LoVo (cell line): Measurements from ENCODE around the gene IRF4.
A peak's percentile ranks its signal among the peaks of the same experiment; 100 is the strongest.
"Not testable (repeated sequence)": the region's sequence is repeated elsewhere in the genome, so short reads cannot be mapped to it uniquely, and the experiment has no call there.

ENCODE experiments used
- DNase-seq: peaks from one replicate; pipeline ENCODE4 v3.0.0-alpha.2; 2016; ENCODE audit warnings: low spot score

Gene IRF4

DNA sequence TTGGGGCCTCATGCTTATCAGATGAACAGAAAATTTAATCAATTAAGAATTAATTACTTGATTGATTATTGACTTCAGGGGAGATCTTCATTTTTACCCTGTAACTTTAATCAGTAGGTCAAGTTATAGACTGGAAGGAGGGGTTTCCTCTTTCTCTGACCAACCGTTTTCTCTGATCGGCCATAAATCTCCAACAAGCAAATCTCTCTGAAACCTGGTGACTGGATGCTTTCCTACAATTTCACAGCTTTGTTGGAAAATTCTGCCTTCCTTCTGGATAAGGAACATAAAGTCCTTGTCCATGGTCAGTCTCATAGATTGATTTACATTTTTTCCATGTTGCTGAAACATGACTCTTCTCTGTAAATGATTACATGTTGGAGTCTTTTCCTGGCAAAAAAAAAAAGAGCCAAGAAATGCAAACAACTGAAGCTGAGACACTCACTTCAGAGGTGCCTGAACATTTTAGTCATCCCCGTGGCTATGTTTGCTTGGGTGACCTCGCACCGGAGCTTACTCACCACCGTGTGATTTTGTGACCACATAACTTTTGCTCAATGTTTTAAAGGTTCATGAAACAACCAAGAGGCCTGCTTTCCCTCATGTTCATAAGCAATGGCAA, 31.0 kb downstream of the IRF4 start:
- DNase-seq = peak; percentile 49

DNA sequence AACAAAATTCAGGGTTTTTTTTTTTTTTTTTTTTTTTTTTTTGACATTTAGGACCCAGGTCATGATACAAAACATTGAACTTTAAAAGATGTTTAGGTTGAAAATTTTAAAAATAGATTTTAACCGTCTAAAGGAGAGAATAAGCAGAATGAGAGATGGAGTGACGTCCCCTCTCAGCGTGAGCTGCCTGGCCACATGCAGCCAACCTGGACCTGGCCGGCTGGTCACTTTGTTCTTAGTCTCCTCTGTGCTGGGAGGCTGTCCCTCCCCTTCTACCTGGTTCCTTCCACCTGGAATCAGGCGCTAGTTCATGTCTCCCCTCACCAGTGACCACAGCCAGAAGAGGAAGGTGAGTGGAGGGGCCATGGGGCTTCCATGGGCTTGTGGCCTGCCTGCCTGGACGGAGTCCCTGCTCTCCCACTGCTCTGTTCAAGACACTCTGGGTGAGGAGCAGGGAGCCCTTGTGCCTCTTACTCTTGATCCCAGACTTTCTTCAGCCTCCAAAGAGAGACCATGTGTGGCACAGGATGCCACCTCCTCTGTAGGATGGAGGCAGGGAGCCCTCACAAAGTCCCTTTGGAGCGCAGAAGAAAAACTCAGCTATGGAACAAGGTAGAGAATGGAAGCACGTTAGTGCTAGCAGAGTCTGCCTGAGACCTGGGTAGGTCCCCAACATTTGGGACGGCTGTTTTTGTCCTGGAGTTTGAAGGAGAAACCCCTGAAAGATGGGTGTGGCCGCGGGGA, 31.7 kb downstream of the IRF4 start:
- DNase-seq = no peak

DNA sequence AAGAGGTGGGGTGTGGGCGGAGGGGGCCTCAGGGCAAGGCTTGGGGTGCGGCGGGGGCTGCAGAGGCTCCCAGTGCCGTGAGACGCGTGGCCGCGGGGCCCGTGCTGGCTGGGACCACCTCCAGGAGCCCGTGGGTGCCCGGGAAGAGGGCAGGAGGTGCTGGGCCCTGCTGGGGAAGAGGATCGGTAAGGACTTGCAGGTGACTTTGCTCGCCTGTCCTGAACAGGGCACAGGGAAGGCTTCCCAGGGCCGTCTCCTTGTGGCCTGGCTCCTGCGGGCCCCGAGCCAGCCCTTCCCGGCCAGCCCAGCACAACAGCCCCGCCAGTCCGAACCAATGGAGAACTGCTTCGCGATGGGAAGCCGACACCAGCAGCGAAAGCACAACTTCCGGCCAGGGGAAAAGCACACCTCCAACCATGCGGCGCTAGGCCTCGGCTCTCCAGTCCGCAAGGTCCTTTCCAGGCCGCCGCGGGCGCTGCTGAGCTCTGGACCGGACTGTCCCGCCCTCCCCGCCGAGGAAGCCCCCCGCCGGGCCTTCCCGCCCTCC, 32.3 kb downstream of the IRF4 start:
- DNase-seq = no peak

DNA sequence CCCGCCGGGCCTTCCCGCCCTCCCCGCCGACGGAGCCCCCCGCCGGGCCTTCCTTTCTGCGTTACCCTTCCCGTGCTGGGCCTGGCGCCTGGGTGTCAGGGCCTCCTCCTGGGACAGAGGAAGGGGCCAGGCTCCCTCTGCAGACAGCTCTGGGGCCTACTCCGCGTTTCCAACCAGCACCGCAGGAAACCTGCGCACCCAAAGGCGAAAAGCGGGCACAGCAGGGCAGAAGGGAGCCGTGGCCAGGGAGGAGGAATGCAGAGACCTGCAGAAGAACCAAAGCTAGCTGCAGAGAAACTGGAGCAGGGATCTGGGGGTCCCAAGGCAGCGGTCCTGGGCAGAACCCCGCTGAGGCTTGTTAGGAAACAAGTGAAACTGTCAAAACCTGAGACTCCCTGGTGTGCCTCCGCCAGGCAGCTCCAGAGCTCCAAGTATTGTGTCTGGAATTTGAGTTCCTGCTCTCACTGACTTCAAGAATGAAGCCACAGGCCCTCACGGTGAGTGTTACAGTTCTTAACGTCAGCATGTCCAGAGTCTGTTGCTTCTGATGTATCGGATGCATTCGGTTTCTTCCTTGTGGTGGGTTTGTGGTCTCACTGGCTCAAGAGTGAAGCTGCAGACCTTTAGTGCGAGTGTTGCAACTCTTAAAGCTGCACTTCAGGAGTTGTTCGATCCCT, 33.3 kb downstream of the IRF4 start:
- DNase-seq = no peak

DNA sequence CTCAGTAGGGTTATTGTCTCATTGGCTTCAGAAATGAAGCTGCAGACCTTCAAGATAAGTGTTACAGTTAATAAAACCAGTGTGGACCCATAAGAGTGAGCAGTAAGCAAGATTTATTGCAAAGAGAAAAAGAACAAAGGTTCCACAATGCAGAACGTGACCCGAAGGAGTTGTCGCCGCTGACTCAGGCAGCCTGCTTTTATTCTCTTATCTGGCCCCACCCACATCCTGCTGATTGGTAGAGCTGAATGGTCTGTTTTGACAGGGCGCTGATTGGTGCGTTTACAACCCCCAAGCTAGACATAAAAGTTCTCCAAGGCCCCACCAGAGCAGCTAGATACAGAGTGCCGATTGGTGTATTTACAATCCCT, 33.9 kb downstream of the IRF4 start:
- DNase-seq = not testable (repeated sequence)

DNA sequence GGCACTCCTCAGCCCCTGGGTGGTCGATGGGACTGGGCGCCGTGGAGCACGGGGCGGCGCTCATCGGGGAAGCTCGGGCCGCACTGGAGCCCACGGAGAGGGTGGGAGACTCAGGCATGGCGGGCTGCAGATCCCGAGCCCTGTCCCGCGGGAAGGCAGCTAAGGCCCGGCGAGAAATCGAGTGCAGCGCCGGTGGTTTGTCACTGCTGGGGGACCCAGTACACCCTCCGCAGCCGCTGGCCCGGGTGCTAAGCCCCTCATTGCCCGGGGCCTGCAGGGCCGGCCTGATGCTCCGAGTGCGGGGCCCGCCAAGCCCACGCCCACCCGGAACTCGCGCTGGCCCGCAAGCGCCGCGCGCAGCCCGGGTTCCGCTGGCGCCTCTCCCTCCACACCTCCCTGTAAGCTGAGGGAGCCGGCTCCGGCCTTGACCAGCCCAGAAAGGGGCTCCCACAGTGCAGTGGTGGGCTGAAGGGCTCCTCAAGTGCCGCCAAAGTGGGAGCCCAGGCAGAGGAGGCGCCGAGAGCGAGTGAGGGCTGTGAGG, 34.7 kb downstream of the IRF4 start:
- not testable (repeated sequence) for DNase-seq

DNA sequence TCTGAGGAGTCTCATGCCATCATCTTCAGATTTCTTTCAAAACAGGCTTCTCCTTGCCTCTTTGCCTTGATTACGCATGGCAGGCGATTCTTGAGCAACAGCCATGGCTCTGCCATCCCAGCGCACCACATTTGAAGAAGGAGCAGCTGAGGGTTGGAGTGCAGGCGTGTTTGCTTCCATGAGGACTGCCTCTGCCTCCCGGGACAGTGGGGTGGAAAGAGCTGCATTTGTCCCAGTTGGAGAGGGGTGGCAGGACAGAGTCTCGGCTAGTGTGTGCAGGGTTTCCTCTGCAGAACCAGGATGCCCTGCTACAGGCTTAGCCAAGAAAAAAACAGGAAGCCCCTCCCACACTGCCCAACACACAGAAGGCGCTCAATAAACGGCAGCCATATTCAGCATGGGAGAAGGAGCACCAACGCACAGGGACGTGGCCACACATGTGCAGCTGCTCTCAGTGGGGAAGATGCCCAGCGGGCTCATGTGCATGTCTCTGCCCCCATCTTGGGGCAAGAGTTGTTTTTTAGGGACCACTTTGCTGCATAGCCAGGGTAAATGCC, 36.6 kb downstream of the IRF4 start:
- DNase-seq = no peak

DNA sequence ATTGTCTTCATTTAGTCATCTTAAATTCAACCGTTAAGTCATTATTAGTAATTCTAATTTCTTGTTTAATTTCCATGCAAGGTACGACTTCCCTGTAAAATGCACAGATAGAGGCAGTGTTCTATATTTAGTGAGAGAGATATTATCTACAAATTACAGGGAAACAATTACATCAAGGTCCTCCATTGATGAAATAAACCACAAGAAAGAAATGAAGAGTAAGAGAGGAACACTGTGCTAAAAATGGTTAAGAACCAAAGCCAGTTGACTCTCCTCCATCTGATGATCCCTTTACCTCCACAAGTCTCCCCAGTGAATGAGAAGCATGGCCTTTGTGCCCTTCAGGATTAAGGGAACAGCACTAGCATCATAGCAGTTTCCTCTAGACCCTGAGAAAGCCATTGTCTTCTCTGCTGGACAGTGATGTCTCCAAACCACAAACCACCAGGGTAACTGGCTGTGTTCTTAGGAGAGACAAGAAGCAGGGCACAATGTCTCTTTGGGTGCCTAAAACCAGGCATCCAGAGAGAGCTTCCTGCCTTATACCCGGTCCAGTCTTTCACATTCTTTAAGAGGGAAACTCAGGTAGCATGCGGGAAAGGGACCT, 38.1 kb downstream of the IRF4 start:
- DNase-seq = no peak

DNA sequence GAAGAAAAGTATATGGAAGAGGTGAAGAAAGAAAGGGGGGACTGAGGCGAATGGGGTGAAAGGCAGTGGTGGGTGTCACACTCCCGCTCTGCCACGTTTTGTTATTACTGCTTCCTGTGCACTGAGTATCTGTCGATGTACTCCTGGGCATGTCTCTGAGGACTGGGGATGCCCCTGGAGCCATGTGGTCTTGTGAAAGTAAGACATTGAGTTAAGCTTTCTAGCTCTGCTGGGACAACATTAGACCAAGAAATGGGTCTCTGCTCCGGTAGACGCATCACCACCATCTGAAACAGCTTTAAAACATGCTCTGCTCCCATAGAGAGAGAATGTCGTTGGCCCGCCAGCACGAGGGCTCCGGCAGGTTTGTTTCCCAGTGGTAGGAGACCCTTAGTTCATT, 40.0 kb downstream of the IRF4 start:
- DNase-seq = no peak

DNA sequence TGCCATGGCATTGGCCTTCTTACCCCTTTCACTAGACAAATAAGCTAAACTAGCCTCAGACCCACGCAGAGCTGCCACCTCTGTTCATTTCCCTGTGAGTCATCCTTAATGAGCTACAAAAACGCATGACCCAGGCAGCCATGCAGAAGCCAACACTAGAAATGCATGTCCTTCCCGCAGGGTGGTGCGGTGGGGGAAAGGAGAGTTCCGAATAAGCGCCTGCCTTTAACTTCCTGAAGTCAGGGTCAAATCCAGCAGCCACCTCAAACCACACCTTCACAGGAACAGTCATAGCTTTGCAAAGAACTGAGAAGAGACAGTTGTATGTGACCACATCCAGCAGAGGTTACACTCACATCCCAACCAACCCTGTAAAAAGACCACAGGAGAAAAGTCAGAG, 40.4 kb downstream of the IRF4 start:
- no peak for DNase-seq

DNA sequence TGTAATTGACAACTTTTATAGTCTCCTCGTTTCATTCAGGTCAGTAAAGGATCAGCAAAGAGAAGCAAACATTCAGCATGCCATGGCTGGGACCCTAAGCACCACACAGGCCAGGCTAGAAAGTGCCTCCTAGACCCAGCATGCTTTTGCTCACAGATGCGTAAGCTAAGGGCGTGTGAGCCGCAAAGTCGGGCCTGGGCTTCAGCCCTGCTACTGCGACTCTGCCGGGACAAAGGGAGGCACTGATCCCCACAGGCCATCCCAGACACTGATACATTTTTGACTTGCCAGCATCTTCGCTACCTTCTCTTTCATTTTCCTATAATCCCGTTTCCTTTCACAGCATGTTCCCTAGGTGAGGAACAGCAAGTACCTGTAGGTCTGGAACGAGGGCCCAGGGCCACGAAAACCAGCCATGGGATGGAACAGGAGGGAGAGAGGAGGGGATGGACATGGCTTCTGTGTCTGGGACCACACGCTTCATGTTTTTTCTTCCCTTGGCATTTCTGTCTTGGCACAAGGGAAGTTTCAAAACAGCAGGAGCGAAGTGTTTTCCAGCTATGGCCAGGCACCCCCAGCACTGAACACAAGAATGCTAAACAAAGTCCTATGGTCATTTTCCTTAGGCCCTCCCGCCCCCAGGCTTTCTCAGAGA, 42.6 kb downstream of the IRF4 start:
- DNase-seq = no peak

DNA sequence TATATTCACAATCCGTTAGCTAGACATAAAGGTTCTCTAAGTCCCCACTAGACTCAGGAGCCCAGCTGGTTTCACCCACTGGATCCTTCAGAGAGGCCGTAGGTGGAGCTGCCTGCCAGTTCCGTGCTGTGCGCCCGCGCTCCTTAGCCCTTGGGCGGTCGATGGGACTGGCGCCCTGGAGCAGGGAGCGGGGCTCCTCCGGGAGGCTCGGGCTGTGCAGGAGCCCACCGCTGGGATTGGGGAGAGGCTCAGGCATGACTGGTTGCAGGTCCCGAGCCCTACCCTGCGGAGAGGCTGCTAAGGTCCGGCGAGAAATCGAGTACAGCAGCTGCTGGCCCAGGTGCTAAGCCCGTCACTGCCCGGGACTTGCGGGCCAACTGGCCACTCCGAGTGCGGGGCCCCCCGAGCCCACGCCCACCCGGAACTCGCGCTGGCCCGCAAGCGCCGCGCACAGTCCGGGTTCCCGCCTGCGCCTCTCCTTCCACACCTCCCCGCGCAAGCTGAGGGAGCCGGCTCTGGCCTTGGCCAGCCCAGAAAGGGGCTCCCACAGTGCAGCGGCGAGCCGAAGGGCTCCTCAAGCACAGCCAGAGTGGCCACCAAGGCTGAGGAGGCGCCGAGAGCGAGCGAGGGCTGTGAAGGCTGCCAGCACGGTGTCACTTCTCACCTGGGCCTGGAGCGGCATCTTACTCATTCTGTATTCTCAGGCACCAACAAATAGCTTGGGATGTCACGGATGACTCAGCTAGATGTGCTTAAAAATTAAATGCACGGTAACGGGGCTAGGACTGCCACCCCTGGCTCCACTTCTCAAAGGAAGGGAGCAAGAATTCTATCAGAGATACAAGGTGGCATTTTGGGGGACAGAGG, 44.1 kb downstream of the IRF4 start:
- DNase-seq = no peak

DNA sequence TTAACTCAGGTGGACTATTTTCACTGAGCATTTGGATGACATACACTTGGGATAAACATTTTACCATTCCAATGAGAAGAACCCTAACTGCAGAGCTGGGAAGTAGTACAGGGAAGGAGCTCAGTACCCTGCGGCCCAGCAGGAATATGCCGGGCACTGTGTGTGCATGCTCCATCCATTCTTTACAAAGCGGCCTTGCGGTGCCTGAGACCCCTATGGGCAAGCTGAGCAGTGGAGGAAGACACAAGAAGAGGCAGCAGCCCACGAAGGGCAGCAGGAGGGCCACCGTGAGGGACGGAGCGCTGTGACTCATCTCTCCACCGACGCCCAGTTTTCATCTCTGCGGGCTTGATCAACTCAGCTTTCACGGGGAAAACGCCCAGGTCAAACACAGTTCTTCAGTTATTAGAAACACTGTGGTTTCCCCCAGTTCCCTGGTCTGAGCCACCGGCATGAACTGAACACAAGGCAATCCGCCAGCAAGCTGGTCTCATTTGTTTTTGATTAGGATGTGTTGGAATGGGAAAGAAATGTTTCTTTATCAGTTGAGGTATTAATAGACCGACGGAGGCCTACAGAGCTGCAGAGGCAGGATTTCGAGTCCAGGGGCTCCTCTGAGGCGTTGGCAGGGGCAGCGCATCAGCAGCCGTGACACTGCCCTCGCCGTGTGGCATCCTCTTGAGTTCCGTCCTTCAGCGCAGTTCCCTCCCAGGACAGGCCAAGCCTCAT, 44.9 kb downstream of the IRF4 start:
- no peak for DNase-seq

DNA sequence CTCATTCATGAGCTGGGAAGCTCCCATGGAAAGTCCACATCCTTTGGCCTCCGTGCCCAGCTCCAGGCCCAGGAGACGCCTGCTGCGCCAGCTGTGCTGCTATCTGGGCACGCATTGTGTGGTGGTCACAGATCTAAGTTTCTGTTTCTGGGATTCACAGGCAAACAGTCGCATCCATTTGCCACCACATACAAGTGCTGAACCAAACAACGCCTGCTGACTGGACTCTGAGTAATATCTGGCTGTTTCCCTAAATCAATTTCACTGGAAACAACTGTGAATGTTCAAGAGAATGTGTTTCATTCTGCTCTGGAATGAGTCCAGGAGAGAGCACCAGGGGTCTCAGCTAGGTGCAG, 45.5 kb downstream of the IRF4 start:
- no peak for DNase-seq

DNA sequence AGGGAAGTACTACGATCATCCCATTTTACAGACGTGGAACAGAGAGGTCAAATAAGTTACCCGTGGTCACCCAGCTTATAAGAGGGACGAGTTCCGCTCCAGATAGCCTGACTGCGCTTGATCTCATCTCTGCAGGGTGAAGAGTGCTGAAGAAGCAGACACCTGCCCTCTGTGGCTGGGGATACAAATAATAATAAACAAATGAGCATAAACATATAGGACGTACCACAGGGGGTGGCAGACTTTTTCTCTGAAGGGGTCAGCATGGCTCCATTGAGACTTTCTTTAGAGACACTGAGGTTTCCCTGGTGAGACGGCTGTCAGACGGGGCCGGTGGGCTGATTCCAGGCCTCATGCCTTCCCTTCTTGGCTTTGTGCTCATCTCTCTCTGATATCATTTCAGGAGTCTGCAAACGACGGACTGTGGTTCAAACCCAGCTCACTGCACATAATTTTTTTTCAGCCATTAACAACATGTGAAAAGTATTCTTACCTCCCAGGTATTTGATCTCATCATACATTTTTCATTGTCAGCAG, 47.1 kb downstream of the IRF4 start:
- no peak for DNase-seq

DNA sequence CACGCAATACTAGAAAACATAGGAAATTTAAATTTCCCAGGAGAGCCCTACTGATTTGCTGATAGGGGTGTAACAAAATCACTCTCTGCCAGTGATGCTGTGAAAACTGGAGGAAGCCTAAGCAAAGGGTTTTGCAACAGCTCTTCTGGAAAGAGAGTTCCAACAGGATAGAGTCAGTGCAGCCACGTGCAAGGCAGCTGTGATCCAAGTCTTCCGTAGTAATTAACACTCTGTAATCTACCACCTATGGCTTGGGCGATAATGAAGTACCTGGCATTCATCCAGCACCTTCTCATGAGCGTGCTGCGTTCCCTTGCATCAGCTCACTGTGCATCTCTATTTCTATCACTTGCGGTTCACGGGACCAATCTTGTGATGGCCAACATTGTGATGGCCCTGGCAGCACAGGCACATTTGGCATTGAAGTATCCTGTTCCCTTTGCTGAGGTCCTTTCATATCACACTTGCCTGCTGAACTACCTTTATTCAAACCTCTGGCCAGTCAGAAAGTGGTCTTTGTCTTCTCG, 48.2 kb downstream of the IRF4 start:
- no peak for DNase-seq

DNA sequence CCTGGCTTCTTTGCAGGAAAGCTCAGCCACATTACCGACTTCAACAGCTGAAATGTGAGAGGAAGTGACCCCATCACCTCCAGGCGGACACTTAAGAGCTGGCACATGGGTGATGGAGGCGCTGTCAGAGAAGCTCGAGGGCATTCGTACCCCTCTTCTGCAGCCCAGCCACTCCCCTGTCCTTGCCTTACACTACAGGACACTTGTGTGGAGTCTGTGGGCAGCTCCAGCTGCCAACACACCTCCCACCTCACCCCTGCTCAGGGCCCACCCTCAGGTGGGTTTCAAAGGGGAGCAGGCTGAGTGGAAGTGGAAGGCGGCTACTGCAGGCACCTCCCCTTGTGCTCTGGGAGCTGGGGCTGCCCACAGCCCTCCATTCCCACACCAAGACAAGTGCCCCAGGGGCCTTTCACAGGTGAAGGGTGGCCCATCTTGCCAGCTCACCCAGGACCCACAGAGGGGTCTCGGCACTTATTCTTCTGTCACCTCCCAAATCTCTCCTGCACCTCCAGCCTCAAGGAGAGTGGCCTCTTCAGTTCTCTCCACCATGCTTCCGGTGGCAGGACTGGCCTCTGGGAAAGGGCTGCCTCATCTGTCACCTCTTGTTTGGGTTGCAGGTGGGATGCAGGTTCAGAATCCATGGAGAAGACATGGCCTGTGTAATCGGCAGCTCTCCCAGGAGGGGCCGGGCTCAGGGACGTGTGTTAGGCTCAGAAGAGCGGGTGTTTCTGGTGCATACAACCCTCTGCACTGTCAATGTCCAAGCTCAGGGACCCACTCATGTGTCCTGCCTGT, 49.8 kb downstream of the IRF4 start:
- DNase-seq = no peak

DNA sequence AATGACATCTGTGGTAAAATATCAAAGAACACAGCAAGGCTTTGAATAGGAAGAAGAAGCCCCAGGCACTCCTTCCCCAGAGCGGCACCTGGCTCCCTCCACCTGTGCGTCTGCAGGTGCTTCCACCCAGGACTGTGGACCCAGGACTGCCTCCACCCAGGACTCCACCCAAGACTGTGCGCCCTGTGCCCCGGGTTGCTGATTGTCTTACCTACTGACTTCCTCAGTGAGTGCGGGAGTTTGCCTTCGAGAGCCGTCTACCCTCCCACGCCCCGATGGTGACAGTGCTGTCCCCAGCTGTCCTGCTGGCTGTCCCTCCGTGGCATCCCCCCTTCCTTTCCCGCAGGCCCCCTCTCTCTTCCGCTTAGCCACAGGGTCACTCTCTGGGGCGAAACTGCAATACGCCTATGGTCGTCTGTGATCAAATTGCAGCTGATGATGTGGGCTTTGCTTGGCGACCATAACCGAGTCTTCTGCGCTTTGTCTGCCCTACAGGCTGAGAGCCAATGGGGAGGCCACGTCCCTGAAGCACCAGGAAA, 52.1 kb downstream of the IRF4 start:
- no peak for DNase-seq
